Measurements from ENCODE around the gene SLCO2B1. TPM values are rescaled to one million over a fixed set of nuclear protein-coding genes. Genes with fewer than 3 reads are reported as not detected.

SLCO2B1 gene
- total RNA-seq, 1 experiment from 2014 or later: not detected

DNA sequence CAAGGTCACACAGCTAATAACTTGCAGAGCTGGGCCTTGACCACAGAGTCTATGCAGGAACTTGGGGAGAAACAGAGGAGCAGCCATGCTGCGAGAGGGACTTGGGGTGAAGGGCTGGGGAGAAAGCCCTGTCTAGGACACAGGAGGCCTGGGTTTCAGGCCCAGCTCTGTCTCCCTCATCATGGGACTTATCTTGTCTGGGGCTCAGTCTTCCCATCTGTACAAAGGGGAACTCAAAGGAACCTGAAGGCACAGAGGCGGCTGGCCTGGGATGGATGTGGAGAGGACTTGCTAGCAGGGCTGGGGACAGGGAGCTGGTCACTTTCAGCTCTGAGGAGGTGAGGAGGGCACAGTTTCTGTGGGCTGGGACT lies 52.7 kb downstream of the SLCO2B1 start:
- Histone ChIP-seq H3K9me2 (replicated peaks; ENCODE audit: insufficient read depth, low read length) (no peaks in the 10 kb centered on the region), H3K4me3 (ENCODE audit: low read length) (no peak overlapping the region), H3K9me3 (ENCODE audit: low read length) (no peaks in the 10 kb centered on the region), H3K4me2 (ENCODE audit: low read depth, low read length, poor library complexity, severe bottlenecking) (no peak overlapping the region), H3K9ac (ENCODE audit: low read length) (no peak overlapping the region), H3K27me3 (ENCODE audit: low read length) (no peaks in the 10 kb centered on the region), H3K36me3 (ENCODE audit: insufficient read depth, low read length) (no peaks in the 10 kb centered on the region), H3K79me2 (ENCODE audit: low read length) (no peaks in the 10 kb centered on the region), H2AFZ (ENCODE audit: low read length) (no peak overlapping the region), H3K27ac (ENCODE audit: low read length) (no peak overlapping the region), H4K20me1 (ENCODE audit: insufficient read depth, low read depth, low read length) (no peaks in the 10 kb centered on the region), H3K4me1 (ENCODE audit: low read length) (no peaks in the 10 kb centered on the region)
- DNase-seq: no peak

DNA sequence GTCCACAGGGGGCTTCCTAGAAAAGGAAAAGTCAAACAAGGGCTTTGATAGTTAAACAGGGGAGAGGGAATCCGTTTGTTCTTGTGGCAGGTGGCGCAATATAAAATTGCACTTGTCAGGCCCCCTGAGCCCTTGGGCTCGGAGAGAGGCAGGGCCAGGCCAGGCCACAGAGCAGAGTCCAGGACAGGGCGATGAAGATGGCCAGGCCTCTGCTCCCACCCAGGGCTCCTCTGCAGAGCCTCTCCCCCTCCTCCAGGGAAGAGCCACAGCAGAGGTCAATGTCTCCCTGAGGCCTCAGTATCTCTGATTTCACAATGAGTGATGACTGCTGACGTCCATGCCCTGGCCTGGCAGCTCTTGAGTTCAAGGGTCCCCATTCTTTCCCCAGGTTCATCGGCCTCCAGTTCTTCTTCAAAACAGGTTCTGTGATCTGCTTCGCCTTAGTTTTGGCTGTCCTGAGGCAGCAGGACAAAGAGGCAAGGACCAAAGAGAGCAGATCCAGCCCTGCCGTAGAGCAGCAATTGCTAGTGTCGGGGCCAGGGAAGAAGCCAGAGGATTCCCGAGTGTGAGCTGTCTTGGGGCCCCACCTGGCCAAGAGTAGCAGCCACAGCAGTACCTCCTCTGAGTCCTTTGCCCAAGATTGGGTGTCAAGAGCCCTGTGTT lies 53.2 kb downstream of the SLCO2B1 start:
- no peaks in the 10 kb centered on the region for H3K9me3 ChIP-seq (ENCODE audit: low read length)
- no peak for DNase-seq
- no peaks in the 10 kb centered on the region for H3K27me3 ChIP-seq (ENCODE audit: low read length)
- H3K9me2 ChIP-seq (replicated peaks; ENCODE audit: insufficient read depth, low read length): no peaks in the 10 kb centered on the region
- no peak overlapping the region for H3K27ac ChIP-seq (ENCODE audit: low read length)
- no peaks in the 10 kb centered on the region for H3K79me2 ChIP-seq (ENCODE audit: low read length)
- H3K36me3 ChIP-seq (ENCODE audit: insufficient read depth, low read length): no peaks in the 10 kb centered on the region
- H2AFZ ChIP-seq (ENCODE audit: low read length): no peak overlapping the region
- no peak overlapping the region for H3K4me2 ChIP-seq (ENCODE audit: low read depth, low read length, poor library complexity, severe bottlenecking)
- no peak overlapping the region for H3K9ac ChIP-seq (ENCODE audit: low read length)
- no peak overlapping the region for H3K4me3 ChIP-seq (ENCODE audit: low read length)
- no peaks in the 10 kb centered on the region for H4K20me1 ChIP-seq (ENCODE audit: insufficient read depth, low read depth, low read length)
- H3K4me1 ChIP-seq (ENCODE audit: low read length): no peaks in the 10 kb centered on the region

DNA sequence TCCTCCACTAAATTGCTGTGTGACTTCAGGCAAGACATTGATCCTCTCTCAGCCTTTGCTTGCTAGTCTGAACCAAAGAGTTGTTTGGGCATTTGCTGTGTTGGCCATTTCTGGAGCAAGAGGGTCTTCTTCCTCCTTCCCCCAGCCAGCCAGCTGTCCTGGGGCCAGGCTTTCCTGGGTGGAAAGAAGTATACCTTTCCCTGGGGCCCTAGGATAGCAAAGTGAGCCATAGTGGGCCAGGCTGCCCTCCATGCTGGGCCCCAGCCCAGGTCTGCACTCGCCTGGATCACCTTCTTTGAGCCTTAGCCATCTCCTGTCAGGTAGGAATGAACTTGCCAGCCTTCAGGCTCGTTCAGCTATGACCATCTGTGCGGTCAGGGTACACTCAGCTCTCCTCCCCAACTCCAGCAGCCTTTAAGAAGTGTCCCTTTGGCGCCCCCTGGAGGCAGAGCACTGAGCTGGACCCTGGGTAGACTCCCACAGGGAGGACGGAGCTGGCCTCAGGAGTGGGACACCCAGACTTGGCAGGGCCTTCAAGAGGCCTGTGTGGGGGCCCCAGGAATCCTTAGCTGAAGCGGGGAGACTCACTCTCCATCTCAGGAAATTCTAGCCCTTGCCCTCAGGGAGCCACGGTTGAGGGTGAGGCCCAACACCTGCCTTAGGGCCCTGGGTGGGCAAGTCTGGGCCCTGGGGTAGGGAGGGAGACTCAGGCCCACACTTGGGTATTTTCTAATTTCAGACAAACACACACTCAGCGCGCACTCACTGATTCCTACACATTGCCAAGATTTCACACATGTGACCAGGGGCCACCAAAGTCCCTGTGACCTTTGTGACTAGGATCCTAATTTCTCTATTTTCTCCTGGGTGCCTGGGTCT lies 54.0 kb downstream of the SLCO2B1 start:
- H3K36me3 ChIP-seq (ENCODE audit: insufficient read depth, low read length): no peaks in the 10 kb centered on the region
- H2AFZ ChIP-seq (ENCODE audit: low read length): no peak overlapping the region
- H4K20me1 ChIP-seq (ENCODE audit: insufficient read depth, low read depth, low read length): no peaks in the 10 kb centered on the region
- H3K4me2 ChIP-seq (ENCODE audit: low read depth, low read length, poor library complexity, severe bottlenecking): no peak overlapping the region
- no peaks in the 10 kb centered on the region for H3K79me2 ChIP-seq (ENCODE audit: low read length)
- no peaks in the 10 kb centered on the region for H3K9me2 ChIP-seq (replicated peaks; ENCODE audit: insufficient read depth, low read length)
- H3K9me3 ChIP-seq (ENCODE audit: low read length): no peaks in the 10 kb centered on the region
- no peak overlapping the region for H3K9ac ChIP-seq (ENCODE audit: low read length)
- H3K4me1 ChIP-seq (ENCODE audit: low read length): no peaks in the 10 kb centered on the region
- no peak overlapping the region for H3K4me3 ChIP-seq (ENCODE audit: low read length)
- H3K27ac ChIP-seq (ENCODE audit: low read length): no peak overlapping the region
- H3K27me3 ChIP-seq (ENCODE audit: low read length): no peaks in the 10 kb centered on the region
- peak; percentile 92 for DNase-seq

DNA sequence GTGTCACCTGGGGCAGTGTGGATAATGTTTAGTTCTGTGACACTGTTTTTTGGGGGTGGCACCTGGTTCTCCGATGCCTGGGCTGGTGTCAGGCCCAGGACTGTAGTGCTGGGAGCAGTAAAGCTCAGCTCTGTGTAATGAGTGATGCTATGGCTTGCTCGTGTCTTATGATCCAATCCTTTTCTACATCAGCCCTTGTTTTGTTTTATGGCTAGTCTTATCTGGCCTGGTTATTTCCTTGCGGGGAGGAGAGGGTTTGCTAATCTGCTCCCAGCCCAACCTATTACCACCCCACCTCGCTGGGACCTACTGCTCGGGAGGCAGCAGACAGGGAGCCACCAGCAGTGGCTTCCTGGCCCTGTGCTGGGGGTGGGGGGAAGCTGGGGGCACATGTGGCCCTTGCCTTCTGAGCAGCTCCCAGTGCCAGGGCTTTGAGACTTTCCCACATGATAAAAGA lies 54.7 kb downstream of the SLCO2B1 start:
- no peak for DNase-seq
- no peaks in the 10 kb centered on the region for H4K20me1 ChIP-seq (ENCODE audit: insufficient read depth, low read depth, low read length)
- no peak overlapping the region for H3K4me3 ChIP-seq (ENCODE audit: low read length)
- no peaks in the 10 kb centered on the region for H3K27me3 ChIP-seq (ENCODE audit: low read length)
- no peaks in the 10 kb centered on the region for H3K4me1 ChIP-seq (ENCODE audit: low read length)
- no peaks in the 10 kb centered on the region for H3K9me3 ChIP-seq (ENCODE audit: low read length)
- no peaks in the 10 kb centered on the region for H3K9me2 ChIP-seq (replicated peaks; ENCODE audit: insufficient read depth, low read length)
- no peak overlapping the region for H2AFZ ChIP-seq (ENCODE audit: low read length)
- H3K9ac ChIP-seq (ENCODE audit: low read length): no peak overlapping the region
- no peak overlapping the region for H3K4me2 ChIP-seq (ENCODE audit: low read depth, low read length, poor library complexity, severe bottlenecking)
- no peak overlapping the region for H3K27ac ChIP-seq (ENCODE audit: low read length)
- H3K79me2 ChIP-seq (ENCODE audit: low read length): no peaks in the 10 kb centered on the region
- H3K36me3 ChIP-seq (ENCODE audit: insufficient read depth, low read length): no peaks in the 10 kb centered on the region

DNA sequence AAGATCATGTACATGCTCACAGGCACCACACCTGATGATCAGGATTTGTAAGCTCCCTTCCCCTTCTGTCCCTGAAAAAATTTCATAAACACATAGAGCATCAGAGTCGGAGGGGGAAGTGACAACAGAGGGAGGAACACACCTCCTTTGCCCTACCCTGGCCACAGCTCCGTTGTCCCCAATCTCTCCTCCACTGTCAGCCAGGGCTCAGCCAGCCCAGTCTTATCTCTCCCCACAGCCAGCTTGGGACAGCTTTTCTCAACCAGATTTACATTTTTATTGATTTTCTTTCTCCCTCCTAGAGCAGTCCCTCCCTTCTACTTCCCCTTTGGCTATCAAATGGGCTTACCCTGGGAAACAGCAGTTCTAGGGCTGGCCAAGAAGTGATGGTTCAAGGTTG lies 57.5 kb downstream of the SLCO2B1 start:
- Histone ChIP-seq H3K9me2 (replicated peaks; ENCODE audit: insufficient read depth, low read length) (no peaks in the 10 kb centered on the region), H3K9ac (ENCODE audit: low read length) (no peak overlapping the region), H3K9me3 (ENCODE audit: low read length) (no peaks in the 10 kb centered on the region), H3K36me3 (ENCODE audit: insufficient read depth, low read length) (no peaks in the 10 kb centered on the region), H3K4me1 (ENCODE audit: low read length) (no peaks in the 10 kb centered on the region), H2AFZ (ENCODE audit: low read length) (no peak overlapping the region), H3K4me3 (ENCODE audit: low read length) (no peak overlapping the region), H4K20me1 (ENCODE audit: insufficient read depth, low read depth, low read length) (no peaks in the 10 kb centered on the region), H3K27me3 (ENCODE audit: low read length) (no peaks in the 10 kb centered on the region), H3K4me2 (ENCODE audit: low read depth, low read length, poor library complexity, severe bottlenecking) (no peak overlapping the region), H3K27ac (ENCODE audit: low read length) (no peak overlapping the region), H3K79me2 (ENCODE audit: low read length) (no peaks in the 10 kb centered on the region)
- no peak for DNase-seq

DNA sequence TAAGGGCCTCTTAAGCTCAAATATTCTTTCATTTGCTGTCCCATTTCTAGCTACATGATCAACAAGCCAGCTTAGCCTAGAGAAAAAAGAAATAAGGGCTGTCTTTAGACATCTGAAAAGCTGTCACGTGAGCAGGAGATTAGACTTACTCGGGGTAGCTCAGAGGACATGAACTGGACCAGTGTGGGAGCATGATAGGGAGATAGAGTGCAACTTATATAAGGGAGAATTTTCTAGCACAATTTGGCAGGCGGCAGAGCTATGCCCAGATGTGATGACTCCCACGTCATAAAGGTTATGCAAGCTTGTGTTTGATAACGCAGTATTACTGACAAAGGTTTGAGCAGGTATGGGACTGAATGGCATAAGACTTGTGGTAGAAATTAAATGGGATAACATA lies 61.5 kb downstream of the SLCO2B1 start:
- no peaks in the 10 kb centered on the region for H3K4me1 ChIP-seq (ENCODE audit: low read length)
- no peak overlapping the region for H3K4me2 ChIP-seq (ENCODE audit: low read depth, low read length, poor library complexity, severe bottlenecking)
- no peaks in the 10 kb centered on the region for H3K9me3 ChIP-seq (ENCODE audit: low read length)
- H3K27me3 ChIP-seq (ENCODE audit: low read length): no peaks in the 10 kb centered on the region
- no peaks in the 10 kb centered on the region for H3K36me3 ChIP-seq (ENCODE audit: insufficient read depth, low read length)
- H4K20me1 ChIP-seq (ENCODE audit: insufficient read depth, low read depth, low read length): peaks cover 5% of the 10 kb centered on the region; the same call in 1 of the 2 replicates
- H2AFZ ChIP-seq (ENCODE audit: low read length): no peak overlapping the region
- H3K9ac ChIP-seq (ENCODE audit: low read length): no peak overlapping the region
- no peak for DNase-seq
- H3K79me2 ChIP-seq (ENCODE audit: low read length): no peaks in the 10 kb centered on the region
- no peak overlapping the region for H3K4me3 ChIP-seq (ENCODE audit: low read length)
- no peaks in the 10 kb centered on the region for H3K9me2 ChIP-seq (replicated peaks; ENCODE audit: insufficient read depth, low read length)
- H3K27ac ChIP-seq (ENCODE audit: low read length): no peak overlapping the region

DNA sequence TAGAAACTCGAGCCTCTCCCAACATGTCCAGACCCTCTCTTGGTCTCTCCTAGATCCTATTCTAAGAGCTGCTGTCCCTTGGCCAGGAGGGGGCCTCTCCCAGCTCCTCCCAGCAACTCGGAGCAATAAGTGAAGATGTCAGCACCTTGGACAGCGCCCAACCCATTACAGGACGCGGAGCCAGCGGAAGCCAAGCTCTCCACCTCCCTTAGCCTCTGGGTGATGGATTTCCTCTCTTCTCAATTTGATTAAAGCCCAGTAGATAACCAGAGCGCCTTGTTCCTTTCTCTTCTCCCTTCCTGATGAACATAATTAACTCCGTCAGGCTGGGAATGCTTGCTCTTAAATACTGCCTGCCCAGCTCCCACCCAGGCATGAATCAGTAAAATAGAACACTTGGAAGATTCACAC lies 63.5 kb downstream of the SLCO2B1 start:
- no peak overlapping the region for H3K9ac ChIP-seq (ENCODE audit: low read length)
- H3K4me2 ChIP-seq (ENCODE audit: low read depth, low read length, poor library complexity, severe bottlenecking): no peak overlapping the region
- no peak overlapping the region for H3K27ac ChIP-seq (ENCODE audit: low read length)

DNA sequence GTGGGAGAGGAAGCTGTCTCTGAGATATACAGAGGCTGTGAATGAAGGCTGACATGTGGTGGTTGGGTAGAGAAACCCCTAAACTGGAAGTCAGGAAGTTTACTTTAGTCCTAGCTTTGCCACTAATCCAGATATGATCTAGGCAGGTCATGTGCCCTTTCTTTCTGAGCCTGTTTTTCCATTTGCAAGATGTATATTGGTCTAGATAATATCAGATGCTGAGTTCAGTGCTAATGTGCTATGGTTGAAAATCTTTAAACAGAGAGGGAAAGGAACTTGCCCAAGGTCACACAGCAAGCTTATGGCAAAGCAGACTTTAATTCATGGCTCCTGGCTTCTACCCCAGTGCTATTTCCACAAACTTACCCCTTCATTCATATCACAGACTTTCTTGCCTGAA lies 63.9 kb downstream of the SLCO2B1 start:
- Histone ChIP-seq H3K4me3 (ENCODE audit: low read length) (no peak overlapping the region), H4K20me1 (ENCODE audit: insufficient read depth, low read depth, low read length) (peaks cover 5% of the 10 kb centered on the region; the same call in 1 of the 2 replicates), H3K9ac (ENCODE audit: low read length) (no peak overlapping the region), H3K27me3 (ENCODE audit: low read length) (no peaks in the 10 kb centered on the region), H3K36me3 (ENCODE audit: insufficient read depth, low read length) (no peaks in the 10 kb centered on the region), H3K9me3 (ENCODE audit: low read length) (no peaks in the 10 kb centered on the region), H3K4me2 (ENCODE audit: low read depth, low read length, poor library complexity, severe bottlenecking) (no peak overlapping the region), H3K9me2 (replicated peaks; ENCODE audit: insufficient read depth, low read length) (no peaks in the 10 kb centered on the region), H3K4me1 (ENCODE audit: low read length) (no peaks in the 10 kb centered on the region), H2AFZ (ENCODE audit: low read length) (no peak overlapping the region), H3K27ac (ENCODE audit: low read length) (no peak overlapping the region), H3K79me2 (ENCODE audit: low read length) (no peaks in the 10 kb centered on the region)
- DNase-seq: no peak

More for the DNA sequence above, 63.5 kb downstream of the SLCO2B1 start:
- Histone ChIP-seq H3K9me3 (ENCODE audit: low read length) (no peaks in the 10 kb centered on the region), H3K79me2 (ENCODE audit: low read length) (no peaks in the 10 kb centered on the region), H3K9me2 (replicated peaks; ENCODE audit: insufficient read depth, low read length) (no peaks in the 10 kb centered on the region), H3K4me3 (ENCODE audit: low read length) (no peak overlapping the region), H4K20me1 (ENCODE audit: insufficient read depth, low read depth, low read length) (peaks cover 5% of the 10 kb centered on the region; the same call in 1 of the 2 replicates), H3K27me3 (ENCODE audit: low read length) (no peaks in the 10 kb centered on the region), H3K4me1 (ENCODE audit: low read length) (no peaks in the 10 kb centered on the region), H3K36me3 (ENCODE audit: insufficient read depth, low read length) (no peaks in the 10 kb centered on the region), H2AFZ (ENCODE audit: low read length) (no peak overlapping the region)
- peak; percentile 94 for DNase-seq

Measured in Karpas-422 (cell line).